B cell (primary cell): ENCODE data around the gene PRCC. TPM values are rescaled to one million over a fixed set of nuclear protein-coding genes. Genes with fewer than 3 reads are reported as not detected.

ENCODE experiments used
- ATAC-seq: fragments of 200-7000 bp; cut with Tn5 transposase; one replicate; pipeline ENCODE4 v1.10.0; 2021; ENCODE audit warnings: low read depth, mild to moderate bottlenecking, moderate number of reproducible peaks, moderate library complexity
- CTCF ChIA-PET: fragments of 350-600 bp; sonication (Branson Sonifier 250); formaldehyde crosslinking; loops from one replicate; lab custom pipeline; 2021; ENCODE audit warnings: antibody characterized with exemption, inconsistent platforms; lab: Charles Lee
- POLR2A ChIA-PET: fragments of 350-600 bp; sonication (Branson Sonifier 250); formaldehyde crosslinking; loops from one replicate; lab custom pipeline; 2021; ENCODE audit warnings: antibody characterized with exemption; lab: Charles Lee
- DNase-seq: peaks from one replicate; pipeline ENCODE4 v3.0.0; 2013
- H2AFZ ChIP-seq: 2 replicates; pipeline ENCODE4 v1.6.1; 2012; ENCODE audit warnings: mild to moderate bottlenecking, low read depth, low read length; ENCODE audit not compliant: insufficient read depth, poor library complexity, severe bottlenecking
- H3K27ac ChIP-seq, 2 donors: 1 replicate in 1 of 2; 2 replicates in 1 of 2; pipeline ENCODE4 v1.5.1; 2012 to 2013; ENCODE audit warnings: low read length in 2 of 2, mild to moderate bottlenecking in 2 of 2, moderate library complexity in 1 of 2
- H3K27me3 ChIP-seq, 4 experiments: fragments of 200-600 bp in 1 of 4; sonication (generic) in 1 of 4; replicated peaks in 1 of 4; 1 replicate in 2 of 4; 2 replicates in 2 of 4; pipeline versions ENCODE4 v1.6.1 to v1.7.0; 2013 to 2016; ENCODE audit warnings: low read length in 3 of 4, mild to moderate bottlenecking in 2 of 4, mixed read lengths in 1 of 4, moderate library complexity in 1 of 4; ENCODE audit not compliant: insufficient read depth in 4 of 4, control insufficient read depth in 3 of 4; ENCODE audit errors: control extremely low read depth in 1 of 4
- H3K36me3 ChIP-seq, 2 experiments: replicated peaks in 1 of 2; 1 replicate in 1 of 2; 2 replicates in 1 of 2; pipeline versions ENCODE4 v1.6.1 to v1.7.1; 2013; ENCODE audit warnings: low read length in 1 of 2; ENCODE audit not compliant: insufficient read depth in 2 of 2, control insufficient read depth in 1 of 2; ENCODE audit errors: control extremely low read depth in 1 of 2, extremely low read depth in 1 of 2
- H3K4me1 ChIP-seq, 2 donors: fragments of 200-600 bp in 1 of 2; sonication (generic) in 1 of 2; 1 replicate in 1 of 2; 2 replicates in 1 of 2; pipeline versions ENCODE4 v1.5.1 to v1.6.1; 2013 to 2017; ENCODE audit warnings: low read length in 2 of 2; ENCODE audit not compliant: control insufficient read depth in 2 of 2, insufficient read depth in 2 of 2
- H3K4me2 ChIP-seq: replicated peaks from 2 replicates; pipeline ENCODE3; 2012; ENCODE audit warnings: mild to moderate bottlenecking, low read depth, low read length; ENCODE audit not compliant: poor library complexity, severe bottlenecking
- H3K4me3 ChIP-seq, 5 experiments: fragments of 200-600 bp in 1 of 5; sonication (generic) in 1 of 5; 1 replicate in 3 of 5; 2 replicates in 2 of 5; pipeline versions ENCODE4 v1.5.1 to v1.7.0; 2011 to 2016; ENCODE audit warnings: low read length in 4 of 5, mild to moderate bottlenecking in 4 of 5, low read depth in 2 of 5, control low read depth in 1 of 5, moderate library complexity in 1 of 5; ENCODE audit not compliant: insufficient read depth in 1 of 5; ENCODE audit errors: control extremely low read depth in 1 of 5, extremely low read depth in 1 of 5
- H3K79me2 ChIP-seq: fragments of 200-600 bp; sonication (generic); one replicate; pipeline ENCODE4 v1.6.0; 2016; ENCODE audit warnings: low read length; ENCODE audit not compliant: control insufficient read depth, insufficient read depth
- H3K9ac ChIP-seq: fragments of 200-600 bp; sonication (generic); 2 replicates; pipeline ENCODE4 v1.6.1; 2017; ENCODE audit warnings: mild to moderate bottlenecking, low read length, moderate library complexity
- H3K9me3 ChIP-seq, 3 donors: one replicate each; pipeline versions ENCODE4 v1.6.1 to v1.7.1; 2013; ENCODE audit warnings: low read length in 2 of 3; ENCODE audit not compliant: control insufficient read depth in 2 of 3, insufficient read depth in 1 of 3; ENCODE audit errors: control extremely low read depth in 1 of 3
- H4K20me1 ChIP-seq: 2 replicates; pipeline ENCODE4 v1.6.0; 2012; ENCODE audit warnings: mild to moderate bottlenecking, low read length; ENCODE audit not compliant: insufficient read depth, control insufficient read depth, poor library complexity, severe bottlenecking
- H3K27ac Mint-ChIP-seq: one replicate; pipeline ENCODE4 v1.8.0; 2021; ENCODE audit warnings: mixed read lengths
- H3K27me3 Mint-ChIP-seq: one replicate; pipeline ENCODE4 v1.8.0; 2021; ENCODE audit warnings: mixed read lengths
- H3K4me1 Mint-ChIP-seq: one replicate; pipeline ENCODE4 v1.8.0; 2021; ENCODE audit warnings: mixed read lengths
- H3K4me3 Mint-ChIP-seq: one replicate; pipeline ENCODE4 v1.8.0; 2021; ENCODE audit warnings: mixed read lengths
- H3K9me3 Mint-ChIP-seq: one replicate; pipeline ENCODE4 v1.8.0; 2022; ENCODE audit warnings: mixed read lengths; ENCODE audit not compliant: insufficient read depth
- EZH2 ChIP-seq: IDR thresholded peaks from 2 replicates; pipeline ENCODE4 v1.6.1; 2012; ENCODE audit warnings: borderline replicate concordance, low read depth, mild to moderate bottlenecking, moderate library complexity, low read length; ENCODE audit not compliant: insufficient read depth, poor library complexity, severe bottlenecking
- WGBS: methylation state at CpG from one replicate; pipeline ENCODE4 v1.1.5; 2013; ENCODE audit warnings: missing lambda C conversion rate; ENCODE audit not compliant: insufficient coverage; 5-methylcytosine and 5-hydroxymethylcytosine counted together
- intact Hi-C: fragments of 100-400 bp; cut with micrococcal nuclease; formaldehyde crosslinking; loops from one replicate; pipeline ENCODE4 v1.10.0; 2022
- polyA plus RNA-seq: library from polyadenylated mRNA; depleted of rRNA; stranded (reverse); fragments of >200 nt; gene quantifications from 2 replicates; pipeline ENCODE4 v1.2.3, GENCODE V29; 2012
- total RNA-seq, 2 donors: library from RNA; stranded (reverse); fragments of 120-200 nt in 1 of 2; gene quantifications; 1 replicate in 1 of 2; 2 replicates in 1 of 2; pipeline versions ENCODE4 v1.2.3 to v1.2.4, GENCODE V29; 2013 to 2022
- TF ChIP-seq, protein P1 (sequence below): fragments of 200-600 bp; IDR thresholded peaks from one replicate; pipeline ENCODE4 v1.8.0; 2022; ENCODE audit warnings: antibody characterized with exemption, mild to moderate bottlenecking

The PRCC gene
- total and polyA plus RNA-seq, 2 donors (not counting 1 experiment from before 2014, with no cell fraction given) = 55.7 to 83.4 TPM

DNA sequence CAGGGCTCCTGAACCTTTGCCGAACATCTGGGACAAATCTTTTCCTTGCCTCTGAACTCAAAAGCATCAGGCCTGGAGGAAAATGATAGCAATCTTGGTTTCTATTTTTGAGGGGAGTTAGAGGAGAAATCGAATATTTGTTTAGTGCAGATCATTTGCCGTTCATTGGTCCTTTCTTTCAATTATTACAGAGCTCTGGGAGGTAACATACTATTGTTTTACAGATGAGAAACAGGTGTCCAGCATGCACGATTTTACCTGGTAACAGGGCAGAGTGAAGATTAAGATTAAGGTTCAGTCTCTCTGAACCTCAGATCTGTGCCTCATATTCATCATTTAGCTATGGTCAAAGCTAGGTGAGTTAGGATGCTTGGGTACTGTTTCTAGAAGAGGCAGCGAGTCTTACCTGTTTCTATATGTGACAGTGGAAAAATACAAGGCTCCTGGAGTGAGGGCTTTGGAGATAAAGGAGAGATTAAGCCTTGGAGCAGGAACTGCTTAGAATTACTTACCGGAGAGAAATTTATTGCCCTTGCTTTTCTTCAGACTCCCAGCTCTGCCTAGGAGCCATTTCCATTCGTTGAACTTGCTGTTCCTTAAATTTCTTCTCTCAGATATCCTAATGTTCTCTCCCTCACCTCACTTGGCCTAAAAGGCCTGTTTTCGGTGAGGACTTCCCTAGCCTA lies 1.4 kb downstream of the PRCC start:
- WGBS = 49% methylated on average over 5 of the region's 8 CpGs
- Mint-ChIP-seq H3K27ac (no peak overlapping the region), H3K4me3 (no peak overlapping the region), H3K27me3 (no peaks in the 10 kb centered on the region), H3K9me3 (no peaks in the 10 kb centered on the region), H3K4me1 (peaks cover 45% of the 10 kb centered on the region)
- intact Hi-C loops = loop anchor here (5.0 kb wide), 1 partner anchor 81 kb away; no protein-coding TSS in a partner anchor
- TF ChIP-seq, protein P1, sequence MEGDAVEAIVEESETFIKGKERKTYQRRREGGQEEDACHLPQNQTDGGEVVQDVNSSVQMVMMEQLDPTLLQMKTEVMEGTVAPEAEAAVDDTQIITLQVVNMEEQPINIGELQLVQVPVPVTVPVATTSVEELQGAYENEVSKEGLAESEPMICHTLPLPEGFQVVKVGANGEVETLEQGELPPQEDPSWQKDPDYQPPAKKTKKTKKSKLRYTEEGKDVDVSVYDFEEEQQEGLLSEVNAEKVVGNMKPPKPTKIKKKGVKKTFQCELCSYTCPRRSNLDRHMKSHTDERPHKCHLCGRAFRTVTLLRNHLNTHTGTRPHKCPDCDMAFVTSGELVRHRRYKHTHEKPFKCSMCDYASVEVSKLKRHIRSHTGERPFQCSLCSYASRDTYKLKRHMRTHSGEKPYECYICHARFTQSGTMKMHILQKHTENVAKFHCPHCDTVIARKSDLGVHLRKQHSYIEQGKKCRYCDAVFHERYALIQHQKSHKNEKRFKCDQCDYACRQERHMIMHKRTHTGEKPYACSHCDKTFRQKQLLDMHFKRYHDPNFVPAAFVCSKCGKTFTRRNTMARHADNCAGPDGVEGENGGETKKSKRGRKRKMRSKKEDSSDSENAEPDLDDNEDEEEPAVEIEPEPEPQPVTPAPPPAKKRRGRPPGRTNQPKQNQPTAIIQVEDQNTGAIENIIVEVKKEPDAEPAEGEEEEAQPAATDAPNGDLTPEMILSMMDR = no peak
- TF ChIP-seq EZH2 = no peak
- Histone ChIP-seq H3K9me3 (no peaks in the 10 kb centered on the region), H3K36me3 (peaks cover 1 to 25% of the 10 kb centered on the region in 2 experiments), H3K4me3 (peak overlapping the region; percentile 62 to 97 (median 78)), H3K9ac (peak overlapping the region; percentile 94), H3K27ac (peak overlapping the region in 1 of 2 donors; percentile 97), H3K4me2 (peak overlapping the region; percentile 92), H4K20me1 (peaks cover 24% of the 10 kb centered on the region), H3K79me2 (peaks cover 64% of the 10 kb centered on the region), H3K27me3 (no peaks in the 10 kb centered on the region), H3K4me1 (peaks cover 27 to 32% of the 10 kb centered on the region in 2 donors), H2AFZ (peak overlapping the region; percentile 68)
- no peak for ATAC-seq
- ChIA-PET CTCF (interaction anchor here (0.8 to 9.0 kb wide), 5 partner anchors 16 to 78 kb away, joined by 3 to 87 read pairs (median 3); partner anchors contain the start of genes HDGF, ISG20L2, METTL25B and MRPL24), POLR2A (interaction anchor here (0.6 to 3.1 kb wide), 2 partner anchors 28 to 1014 kb away, joined by 9 to 43 read pairs; partner anchors contain the start of gene MRPL24)
- no peak for DNase-seq

DNA sequence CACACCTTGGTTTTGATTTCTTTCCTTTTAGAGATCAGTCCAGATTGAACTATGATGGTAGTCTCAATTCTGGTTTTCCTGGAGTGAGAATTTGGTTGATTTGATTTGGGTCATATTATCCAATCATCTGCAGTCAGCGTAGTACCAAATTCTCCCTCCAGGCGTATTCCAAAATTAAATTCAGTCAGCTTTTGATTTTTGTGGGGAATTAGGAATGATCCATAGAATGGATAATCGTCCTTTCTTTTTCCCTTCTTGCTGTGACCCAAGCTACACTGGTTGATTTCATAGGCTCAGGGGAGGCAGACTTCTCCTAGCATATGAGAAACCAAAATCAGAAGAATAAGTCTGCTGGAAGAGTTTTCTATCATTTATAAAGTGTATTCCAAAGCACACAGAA lies 4.9 kb downstream of the PRCC start:
- POLR2A ChIA-PET = no interaction called here
- CTCF ChIA-PET = interaction anchor here (2.5 to 9.0 kb wide), 2 partner anchors 44 to 82 kb away, joined by 8 to 87 read pairs; partner anchors contain the start of genes ISG20L2 and METTL25B
- no peak overlapping the region for H3K4me3 Mint-ChIP-seq
- no peak overlapping the region for H2AFZ ChIP-seq
- peaks cover 96% of the 10 kb centered on the region for H3K79me2 ChIP-seq
- peaks cover 3 to 27% of the 10 kb centered on the region in 2 experiments for H3K36me3 ChIP-seq
- intact Hi-C loops = no loop called here
- H3K9me3 ChIP-seq = no peaks in the 10 kb centered on the region
- ATAC-seq = no peak
- TF ChIP-seq EZH2 = no peak
- TF ChIP-seq, protein P1 = no peak
- H3K9ac ChIP-seq = no peak overlapping the region
- H3K4me1 Mint-ChIP-seq = peaks cover 60% of the 10 kb centered on the region
- H3K4me2 ChIP-seq = no peak overlapping the region
- no peak for DNase-seq
- no peak overlapping the region for H3K27ac ChIP-seq
- H3K27me3 ChIP-seq = no peaks in the 10 kb centered on the region
- H3K27ac Mint-ChIP-seq = no peak overlapping the region
- WGBS = no CpG with 5 or more reads among the region's 3 CpGs
- no peaks in the 10 kb centered on the region for H3K27me3 Mint-ChIP-seq
- peaks cover 55% of the 10 kb centered on the region for H4K20me1 ChIP-seq
- H3K4me3 ChIP-seq = no peak overlapping the region
- no peaks in the 10 kb centered on the region for H3K9me3 Mint-ChIP-seq
- peaks cover 21 to 22% of the 10 kb centered on the region in 2 donors for H3K4me1 ChIP-seq
